HepG2 (cell line): Measurements from ENCODE around the gene RABGAP1L. TPM values are rescaled to one million over a fixed set of nuclear protein-coding genes. Genes with fewer than 3 reads are reported as not detected.

Experiments
- ARID2 ChIP-seq: sonication (generic); formaldehyde crosslinking; IDR thresholded peaks from 2 replicates; pipeline ENCODE4 v1.8.1; 2022; ENCODE audit warnings: mild to moderate bottlenecking, missing genetic modification reagents, borderline replicate concordance
- CEBPG ChIP-seq: IDR thresholded peaks from 2 replicates; pipeline ENCODE4 v1.6.1; 2016
- DNMT1 ChIP-seq: sonication (generic); formaldehyde crosslinking; IDR thresholded peaks from 2 replicates; pipeline ENCODE4 v1.5.1; 2020; ENCODE audit warnings: mild to moderate bottlenecking, missing genetic modification reagents
- E2F5 ChIP-seq: sonication (generic); formaldehyde crosslinking; conservative IDR thresholded peaks from 2 replicates; pipeline ENCODE4 v1.4.0; 2020; ENCODE audit warnings: missing genetic modification reagents
- EEA1 ChIP-seq: sonication (generic); formaldehyde crosslinking; IDR thresholded peaks from 2 replicates; pipeline ENCODE4 v1.5.1; 2020; ENCODE audit warnings: mild to moderate bottlenecking, missing genetic modification reagents, borderline replicate concordance
- ETV5 ChIP-seq: IDR thresholded peaks from 2 replicates; pipeline ENCODE4 v1.6.1; 2018; ENCODE audit warnings: missing biosample characterization, missing genetic modification reagents, inconsistent platforms, borderline replicate concordance
- FOSL1 ChIP-seq: sonication (generic); formaldehyde crosslinking; IDR thresholded peaks from 2 replicates; pipeline ENCODE4 v1.9.0; 2021; ENCODE audit warnings: missing genetic modification reagents, borderline replicate concordance
- FOSL2 ChIP-seq: sonication (generic); formaldehyde crosslinking; IDR thresholded peaks from 2 replicates; pipeline ENCODE4 v1.4.0; 2020; ENCODE audit warnings: missing genetic modification reagents
- HHEX ChIP-seq: IDR thresholded peaks from 2 replicates; pipeline ENCODE4 v1.6.1; 2016; ENCODE audit warnings: control low read depth
- HNRNPL ChIP-seq: fragments of 200-400 bp; formaldehyde crosslinking; IDR thresholded peaks from 2 replicates; pipeline ENCODE4 v1.6.1; 2017; ENCODE audit warnings: mild to moderate bottlenecking, low read depth, low read length
- HOXA5 ChIP-seq: sonication (generic); formaldehyde crosslinking; IDR thresholded peaks from 2 replicates; pipeline ENCODE4 v1.4.0; 2020; ENCODE audit warnings: missing genetic modification reagents
- KLF15 ChIP-seq: sonication (generic); formaldehyde crosslinking; IDR thresholded peaks from 2 replicates; pipeline ENCODE4 v1.8.1; 2023; ENCODE audit warnings: borderline replicate concordance, mild to moderate bottlenecking, inconsistent platforms, missing genetic modification reagents, mixed read lengths
- KLF6 ChIP-seq: IDR thresholded peaks from 2 replicates; pipeline ENCODE4 v1.8.0; 2016; ENCODE audit warnings: missing biosample characterization, missing genetic modification reagents
- NAIF1 ChIP-seq: sonication (generic); formaldehyde crosslinking; IDR thresholded peaks from 2 replicates; pipeline ENCODE4 v1.5.0; 2020; ENCODE audit warnings: mild to moderate bottlenecking, missing genetic modification reagents, borderline replicate concordance
- SP140L ChIP-seq: sonication (generic); formaldehyde crosslinking; IDR thresholded peaks from 2 replicates; pipeline ENCODE4 v1.4.0; 2020; ENCODE audit warnings: missing genetic modification reagents, borderline replicate concordance
- SUZ12 ChIP-seq: fragments of 150-350 bp; IDR thresholded peaks from 2 replicates; pipeline ENCODE4 v1.6.1; 2014; ENCODE audit warnings: low read depth, low read length
- ZGPAT ChIP-seq: IDR thresholded peaks from 2 replicates; pipeline ENCODE4 v1.6.1; 2016; ENCODE audit warnings: mild to moderate bottlenecking
- ZNF317 ChIP-seq: sonication (generic); formaldehyde crosslinking; IDR thresholded peaks from 2 replicates; pipeline ENCODE4 v1.5.0; 2020; ENCODE audit warnings: mild to moderate bottlenecking, missing genetic modification reagents
- ZNF430 ChIP-seq: sonication (generic); formaldehyde crosslinking; IDR thresholded peaks from 2 replicates; pipeline ENCODE4 v1.9.0; 2021; ENCODE audit warnings: mild to moderate bottlenecking, missing genetic modification reagents
- ZNF703 ChIP-seq: sonication (generic); formaldehyde crosslinking; IDR thresholded peaks from 2 replicates; pipeline ENCODE4 v1.5.1; 2020; ENCODE audit warnings: missing genetic modification reagents, mild to moderate bottlenecking, moderate library complexity, borderline replicate concordance
- ZNF740 ChIP-seq: sonication (generic); formaldehyde crosslinking; IDR thresholded peaks from 2 replicates; pipeline ENCODE4 v1.4.0; 2020; ENCODE audit warnings: missing genetic modification reagents
- ZNF776 ChIP-seq: sonication (generic); formaldehyde crosslinking; IDR thresholded peaks from 2 replicates; pipeline ENCODE4 v1.4.0; 2020; ENCODE audit warnings: mild to moderate bottlenecking, missing genetic modification reagents
- ZNF83 ChIP-seq: sonication (generic); formaldehyde crosslinking; IDR thresholded peaks from 2 replicates; pipeline ENCODE4 v1.4.0; 2020; ENCODE audit warnings: missing genetic modification reagents, mild to moderate bottlenecking, borderline replicate concordance
- ZSCAN22 ChIP-seq: sonication (generic); formaldehyde crosslinking; IDR thresholded peaks from 2 replicates; pipeline ENCODE4 v1.4.0; 2020; ENCODE audit warnings: mild to moderate bottlenecking, missing genetic modification reagents
- polyA plus RNA-seq, 8 experiments: library from polyadenylated mRNA; depleted of rRNA in 3 of 8; stranded (reverse) in 7 of 8; unstranded in 1 of 8; fragments of >200 nt; fragmentation: Illumina TruSeq in 4 of 8; extraction: Trizol in 4 of 8; gene quantifications; 2 replicates each; pipeline versions ENCODE4 v1.2.1 to v1.2.3, GENCODE V29; 2011 to 2016; ENCODE audit warnings: low read depth in 4 of 8, missing spikeins in 1 of 8, mixed read lengths in 1 of 8; ENCODE audit not compliant: insufficient read depth in 1 of 8
- total RNA-seq, 5 experiments: library from RNA; depleted of rRNA; stranded (reverse); fragments of >200 nt; fragmentation: Illumina TruSeq; extraction: Trizol; gene quantifications; 2 replicates each; pipeline ENCODE4 v1.2.3, GENCODE V29; 2016; ENCODE audit warnings: low read depth in 1 of 5
- TF ChIP-seq, protein P1 (sequence below): sonication (generic); formaldehyde crosslinking; IDR thresholded peaks from 2 replicates; pipeline ENCODE4 v1.5.0; 2020; ENCODE audit warnings: mild to moderate bottlenecking, low read depth, missing genetic modification reagents, borderline replicate concordance
- TF ChIP-seq, protein P2 (sequence below): sonication (generic); formaldehyde crosslinking; IDR thresholded peaks from 2 replicates; pipeline ENCODE4 v1.4.0; 2020; ENCODE audit warnings: low read depth, mild to moderate bottlenecking, missing genetic modification reagents

Gene RABGAP1L
- total and polyA plus RNA-seq, 2 of the 13 experiments (the other 11 are each of a cell fraction or from before 2014, with no cell fraction given), result 7.9 to 22.6 TPM

DNA sequence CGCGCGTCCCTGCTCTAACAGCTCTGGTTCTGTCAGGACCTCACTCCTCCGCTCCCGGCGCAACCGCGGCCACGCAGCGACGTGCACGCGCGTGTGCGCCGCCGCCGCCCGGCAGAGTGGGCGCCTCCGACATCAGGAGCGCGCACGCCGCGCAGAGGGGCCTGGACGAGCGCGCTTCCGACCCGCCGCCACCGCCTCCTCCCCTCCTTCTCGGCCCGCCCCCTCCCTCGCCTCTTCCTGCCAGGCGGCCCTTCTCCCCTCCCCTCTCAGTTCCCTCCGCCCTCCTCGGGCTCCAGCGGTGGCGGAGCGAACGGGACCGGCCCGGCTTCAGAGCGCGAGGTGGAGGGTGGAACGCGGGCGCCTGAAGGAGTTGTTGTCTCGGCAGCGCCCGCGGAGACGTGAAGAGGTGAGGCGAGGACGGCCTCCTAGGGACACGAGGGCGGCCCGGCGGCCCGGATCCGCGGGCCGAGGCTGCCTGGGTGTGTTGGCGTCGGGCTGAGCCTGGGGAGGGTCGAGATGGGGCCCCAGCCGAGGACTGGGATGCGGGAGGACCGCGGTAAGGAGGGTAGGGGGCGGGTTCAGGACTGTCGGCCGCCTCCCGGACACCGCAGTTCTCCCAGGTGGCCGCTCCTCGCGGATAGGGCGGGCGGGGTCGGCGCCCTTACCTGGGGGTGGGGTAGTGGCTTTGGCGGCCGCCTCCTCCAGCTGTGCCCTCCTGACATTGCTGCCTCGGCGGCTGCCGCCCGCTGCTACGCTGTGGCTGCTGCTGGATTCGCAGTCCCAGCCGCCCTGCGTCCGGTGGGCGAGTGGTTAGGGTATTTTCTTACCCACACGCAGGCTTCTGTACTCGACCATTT is at the start of gene RABGAP1L (continued):
- TF ChIP-seq EEA1 (CRISPR knock-in tag) (no peak), ARID2 (CRISPR knock-in tag) (no peak), ZNF703 (CRISPR knock-in tag) (no peak), KLF15 (no peak), FOSL2 (CRISPR knock-in tag) (peak; percentile 9; the same call in 1 of the 2 replicates), ZNF776 (0 out of 2 replicates have a peak, but pooled peaks have one; percentile 52), ZNF83 (CRISPR knock-in tag) (no peak), ZNF430 (CRISPR knock-in tag) (peak; percentile 54; the same call in 1 of the 2 replicates), ZSCAN22 (CRISPR knock-in tag) (no peak; the same call in 1 of the 2 replicates), CEBPG (CRISPR knock-in tag) (no peak; the same call in 1 of the 2 replicates), ZGPAT (CRISPR knock-in tag) (peak; percentile 76), ZNF740 (CRISPR knock-in tag) (0 out of 2 replicates have a peak, but pooled peaks have one; percentile 43), ETV5 (peak; percentile 24; the same call in 1 of the 2 replicates), ZNF317 (CRISPR knock-in tag) (peak; percentile 69; the same call in 1 of the 2 replicates), NAIF1 (CRISPR knock-in tag) (peak; percentile 85; the same call in 1 of the 2 replicates), KLF6 (CRISPR knock-in tag) (no peak), DNMT1 (CRISPR knock-in tag) (no peak), SP140L (no peak), E2F5 (no peak; the same call in 1 of the 2 replicates), FOSL1 (CRISPR knock-in tag) (no peak), HOXA5 (CRISPR knock-in tag) (peak; percentile 54), SUZ12 (no peak), HHEX (no peak), HNRNPL (no peak)
- TF ChIP-seq, protein P1, sequence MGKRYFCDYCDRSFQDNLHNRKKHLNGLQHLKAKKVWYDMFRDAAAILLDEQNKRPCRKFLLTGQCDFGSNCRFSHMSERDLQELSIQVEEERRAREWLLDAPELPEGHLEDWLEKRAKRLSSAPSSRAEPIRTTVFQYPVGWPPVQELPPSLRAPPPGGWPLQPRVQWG (CRISPR knock-in tag), result no peak
- TF ChIP-seq, protein P2, sequence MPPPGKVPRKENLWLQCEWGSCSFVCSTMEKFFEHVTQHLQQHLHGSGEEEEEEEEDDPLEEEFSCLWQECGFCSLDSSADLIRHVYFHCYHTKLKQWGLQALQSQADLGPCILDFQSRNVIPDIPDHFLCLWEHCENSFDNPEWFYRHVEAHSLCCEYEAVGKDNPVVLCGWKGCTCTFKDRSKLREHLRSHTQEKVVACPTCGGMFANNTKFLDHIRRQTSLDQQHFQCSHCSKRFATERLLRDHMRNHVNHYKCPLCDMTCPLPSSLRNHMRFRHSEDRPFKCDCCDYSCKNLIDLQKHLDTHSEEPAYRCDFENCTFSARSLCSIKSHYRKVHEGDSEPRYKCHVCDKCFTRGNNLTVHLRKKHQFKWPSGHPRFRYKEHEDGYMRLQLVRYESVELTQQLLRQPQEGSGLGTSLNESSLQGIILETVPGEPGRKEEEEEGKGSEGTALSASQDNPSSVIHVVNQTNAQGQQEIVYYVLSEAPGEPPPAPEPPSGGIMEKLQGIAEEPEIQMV (CRISPR knock-in tag), result no peak; the same call in none of the 2 replicates
